Measurements from ENCODE around the gene GTF3C5.

GRCh38 chr9:133005957-133006356 is 24.8 kb upstream of the GTF3C5 start:
- TF ChIP-seq CTCF (IDR thresholded peaks at IDR 0.05) (no peak), POLR2A (IDR thresholded peaks at IDR 0.05) (no peak)
